ENCODE measurements around the gene VCAN.
"Not testable (repeated sequence)": the region's sequence is repeated elsewhere in the genome, so short reads cannot be mapped to it uniquely, and the experiment has no call there.

Gene VCAN

DNA sequence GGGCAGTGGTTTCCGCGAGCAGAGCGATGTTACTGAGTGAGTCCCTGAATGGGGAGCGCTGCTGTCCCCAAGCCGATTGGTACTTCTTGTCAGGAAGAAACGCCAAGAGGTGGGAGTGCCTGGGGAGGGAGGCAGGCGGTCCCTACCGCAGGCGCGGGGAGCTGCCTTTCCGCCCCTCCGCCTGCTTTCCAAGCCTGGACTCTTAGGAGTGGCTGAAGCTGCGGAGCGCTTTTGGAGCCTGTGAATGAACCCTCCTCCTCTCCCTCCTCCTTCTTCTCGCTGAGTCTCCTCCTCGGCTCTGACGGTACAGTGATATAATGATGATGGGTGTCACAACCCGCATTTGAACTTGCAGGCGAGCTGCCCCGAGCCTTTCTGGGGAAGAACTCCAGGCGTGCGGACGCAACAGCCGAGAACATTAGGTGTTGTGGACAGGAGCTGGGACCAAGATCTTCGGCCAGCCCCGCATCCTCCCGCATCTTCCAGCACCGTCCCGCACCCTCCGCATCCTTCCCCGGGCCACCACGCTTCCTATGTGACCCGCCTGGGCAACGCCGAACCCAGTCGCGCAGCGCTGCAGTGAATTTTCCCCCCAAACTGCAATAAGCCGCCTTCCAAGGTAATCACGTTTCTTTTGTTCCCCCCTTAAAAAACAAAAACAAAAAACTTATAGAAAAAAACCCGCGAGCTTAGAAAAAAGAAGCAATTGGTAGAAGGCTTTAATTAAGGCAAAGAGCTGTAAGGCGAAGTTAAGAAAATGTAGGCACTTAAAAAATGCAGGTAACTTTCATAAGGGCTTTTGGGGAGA lies at the start of gene VCAN:
TSS of gene VCAN (plus strand) at position 340 of the 808 bp plus-strand sequence. CDS start 11,775 bp downstream, outside the sequence.
- FAIRE-seq, result peak; percentile 76
- DNase-seq (ENCODE audit: low spot score), result peak; percentile 78

DNA sequence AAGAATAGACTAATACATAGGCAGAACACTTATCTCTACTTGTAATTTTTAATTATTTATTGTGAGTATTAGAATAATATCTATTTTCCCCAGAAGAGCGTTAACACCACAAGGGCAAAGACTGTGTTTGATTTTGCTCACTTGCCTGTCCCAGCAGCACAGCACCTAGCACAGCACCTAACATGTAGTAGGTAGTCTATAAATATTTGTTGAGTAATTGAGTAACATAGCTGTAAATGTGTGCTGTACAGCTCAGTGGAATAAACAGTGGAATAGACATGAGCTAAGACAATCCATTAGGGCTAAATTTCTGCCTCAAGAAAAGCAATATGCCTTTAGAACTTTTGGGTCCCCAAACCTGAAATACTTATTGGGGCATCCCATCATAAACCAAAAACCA lies 49.3 kb upstream of the VCAN start:
- FAIRE-seq, result no peak

DNA sequence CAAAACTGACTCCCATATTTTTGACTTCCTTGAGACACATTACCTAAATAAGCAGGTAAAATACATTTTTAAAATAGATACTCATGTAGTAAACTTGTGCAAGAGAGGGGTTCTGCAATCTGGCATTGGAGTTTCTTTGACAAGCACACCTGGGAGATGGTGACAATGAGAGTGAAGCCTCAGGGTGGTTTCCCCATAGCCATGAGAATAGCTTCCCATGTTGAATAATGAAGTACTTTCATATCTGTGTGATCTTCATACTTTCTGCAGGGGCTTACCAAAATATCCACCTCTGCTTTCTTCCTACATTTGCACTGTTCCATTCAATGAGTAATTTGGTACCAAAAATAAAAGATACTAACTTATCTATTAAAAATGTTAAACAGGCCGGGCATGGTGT lies 44.7 kb upstream of the VCAN start:
- no peak for FAIRE-seq
- DNase-seq (ENCODE audit: low spot score), result no peak

More for the DNA sequence above, 49.3 kb upstream of the VCAN start:
- no peak for DNase-seq (ENCODE audit: low spot score)

DNA sequence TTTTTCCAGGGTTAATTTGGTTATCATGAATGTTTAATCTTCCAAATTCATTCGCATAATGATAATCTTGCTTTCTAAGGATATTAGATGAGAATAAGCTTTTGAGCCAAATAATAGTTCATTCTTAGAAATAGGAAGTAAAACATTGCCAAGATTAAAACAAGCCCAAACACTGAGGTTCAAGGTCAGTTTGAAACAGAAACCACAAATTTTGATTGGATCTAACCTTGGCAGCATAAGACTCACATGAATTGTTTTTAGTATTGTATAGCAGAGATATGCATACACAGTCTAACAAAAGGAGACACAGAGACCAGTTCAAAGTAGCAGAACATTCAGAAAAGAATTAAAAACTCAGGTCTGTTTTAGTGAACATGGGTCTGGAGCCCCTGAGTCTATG lies 43.4 kb upstream of the VCAN start:
- no peak for DNase-seq (ENCODE audit: low spot score)
- no peak for FAIRE-seq

DNA sequence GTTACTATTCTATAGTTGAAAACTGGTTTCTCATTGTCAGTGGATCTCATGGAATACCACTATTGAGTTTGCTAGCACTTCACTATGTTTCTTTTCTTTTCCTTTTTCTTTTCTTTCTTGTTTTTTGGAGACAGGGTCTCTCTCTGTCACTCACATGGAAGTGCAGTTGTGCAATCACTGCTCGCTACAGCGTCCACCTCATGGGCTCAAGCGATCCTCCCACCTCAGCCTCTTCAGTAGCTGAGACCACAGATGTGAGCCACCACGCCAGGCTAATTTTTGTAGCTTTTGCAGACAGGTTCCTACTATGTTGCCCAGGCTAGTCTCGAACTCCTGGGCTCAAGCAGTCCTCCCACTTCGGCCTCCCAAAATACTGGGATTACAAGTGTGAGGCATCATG lies 42.7 kb upstream of the VCAN start:
- no peak for FAIRE-seq
- no peak for DNase-seq (ENCODE audit: low spot score)

DNA sequence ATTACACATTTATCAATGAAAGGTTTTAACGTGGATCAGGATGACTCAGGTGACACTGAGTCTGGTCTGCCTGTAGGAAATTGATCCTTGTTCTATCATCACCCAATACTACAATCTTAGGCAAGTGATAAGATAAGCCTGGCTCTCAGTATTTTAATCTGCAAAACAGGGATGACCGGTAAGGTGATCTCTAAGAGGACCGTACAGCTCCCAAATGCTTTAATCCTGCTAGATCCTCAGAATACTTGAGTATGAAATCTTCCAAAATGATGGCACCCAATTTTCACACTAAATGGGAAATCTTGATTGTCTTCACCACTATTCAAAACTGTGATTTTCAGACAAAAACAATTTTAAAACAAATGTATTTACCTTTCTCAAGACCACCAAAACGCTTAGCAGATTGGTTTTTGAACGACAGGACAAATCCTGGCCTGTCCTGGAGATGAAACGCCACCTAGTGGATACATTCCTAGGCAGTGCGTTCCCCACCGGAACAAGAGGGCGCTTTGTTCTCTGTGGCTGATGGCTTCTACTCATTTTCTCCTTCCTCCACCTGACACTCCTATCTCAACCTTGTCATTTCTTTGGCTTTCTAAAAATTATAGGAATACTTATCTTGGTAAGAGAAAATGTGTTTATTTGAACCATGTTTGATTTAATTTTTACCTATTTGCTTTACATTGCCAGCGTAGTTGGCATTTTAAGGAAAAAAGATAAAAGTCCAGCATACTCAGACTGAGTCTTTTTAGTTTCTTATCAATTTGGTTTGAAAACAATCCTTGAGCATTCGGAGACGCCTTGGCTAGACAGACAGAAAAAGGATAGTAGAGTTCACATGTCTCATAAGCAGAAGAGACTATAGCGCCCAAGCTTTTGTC lies 41.2 kb upstream of the VCAN start:
- peak; percentile 6 for DNase-seq (ENCODE audit: low spot score)

DNA sequence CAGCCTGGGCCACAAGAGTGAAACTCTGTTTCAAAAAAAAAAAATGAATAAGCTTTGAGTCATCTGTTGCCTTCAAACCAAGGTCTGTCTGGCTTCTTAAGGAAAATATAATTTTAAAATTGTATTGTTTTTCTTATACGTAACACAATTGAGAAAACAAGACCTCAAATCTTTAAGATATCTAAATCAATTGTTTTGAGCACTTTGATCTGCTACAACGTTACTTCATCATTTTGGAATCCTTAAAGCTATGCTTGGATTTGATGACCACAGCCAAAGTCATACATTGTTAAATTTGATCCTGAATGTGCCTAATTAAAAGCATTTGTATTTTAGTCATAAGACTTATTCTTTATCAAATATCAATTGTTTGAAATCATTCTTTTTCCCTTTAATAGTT lies 37.7 kb upstream of the VCAN start:
- DNase-seq (ENCODE audit: low spot score), result no peak
- no peak for FAIRE-seq

More for the DNA sequence above, 41.2 kb upstream of the VCAN start:
- FAIRE-seq, result no peak

DNA sequence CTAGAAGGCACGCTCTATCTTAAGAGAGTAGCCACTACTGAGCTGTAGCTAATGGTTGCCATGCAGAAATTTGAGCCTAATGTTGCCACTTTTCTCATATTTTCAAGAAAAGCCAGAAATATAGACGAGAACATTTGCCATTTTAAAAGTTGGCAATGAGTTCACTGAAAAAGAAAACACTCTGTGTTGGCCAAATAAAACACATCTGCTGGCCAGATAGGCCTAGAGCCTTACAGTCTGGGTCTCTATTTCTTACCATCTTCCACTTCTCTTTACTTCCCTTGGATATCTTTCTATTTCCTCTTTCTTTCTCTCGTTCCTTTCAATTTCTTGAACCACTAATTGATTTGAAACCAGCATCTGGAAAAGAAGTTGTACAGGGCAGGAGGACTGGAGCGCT lies 36.6 kb upstream of the VCAN start:
- FAIRE-seq (no peak), DNase-seq (ENCODE audit: low spot score) (no peak)

DNA sequence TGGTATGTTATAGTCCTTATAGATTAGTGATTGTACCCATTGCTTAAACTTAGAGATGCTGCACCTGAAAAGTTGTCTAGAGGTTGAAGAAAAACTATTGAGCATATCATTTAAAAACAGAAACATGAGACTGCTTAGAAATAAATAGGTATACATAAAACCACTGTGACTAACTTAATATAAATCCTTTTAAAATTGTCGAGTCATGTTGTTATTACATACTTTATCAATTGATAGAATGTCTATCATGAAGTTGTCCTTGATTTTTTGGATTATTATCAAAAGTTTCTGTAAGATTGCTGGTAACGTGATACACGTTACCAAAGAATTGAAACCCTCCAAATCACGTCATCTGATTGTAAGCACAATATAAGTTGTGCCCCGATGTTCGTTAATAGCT lies 35.3 kb upstream of the VCAN start:
- no peak for FAIRE-seq
- DNase-seq (ENCODE audit: low spot score), result no peak

DNA sequence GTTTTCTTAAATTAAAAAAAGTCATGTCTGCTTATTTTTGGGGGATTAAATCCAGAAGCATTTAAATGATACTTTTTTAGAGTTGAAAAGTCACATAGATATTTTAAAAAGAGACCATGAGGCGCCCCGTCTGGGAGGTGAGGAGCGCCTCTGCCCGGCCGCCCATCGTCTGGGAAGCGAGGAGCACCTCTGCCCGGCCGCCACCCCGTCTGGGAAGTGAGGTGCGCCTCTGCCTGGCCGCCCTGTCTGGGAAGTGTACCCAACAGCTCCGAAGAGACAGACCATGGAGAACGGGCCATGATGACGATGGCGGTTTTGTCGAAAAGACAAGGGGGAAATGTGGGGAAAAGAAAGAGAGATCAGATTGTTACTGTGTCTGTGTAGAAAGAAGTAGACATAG lies 33.8 kb upstream of the VCAN start:
- not testable (repeated sequence) for DNase-seq (ENCODE audit: low spot score); FAIRE-seq

DNA sequence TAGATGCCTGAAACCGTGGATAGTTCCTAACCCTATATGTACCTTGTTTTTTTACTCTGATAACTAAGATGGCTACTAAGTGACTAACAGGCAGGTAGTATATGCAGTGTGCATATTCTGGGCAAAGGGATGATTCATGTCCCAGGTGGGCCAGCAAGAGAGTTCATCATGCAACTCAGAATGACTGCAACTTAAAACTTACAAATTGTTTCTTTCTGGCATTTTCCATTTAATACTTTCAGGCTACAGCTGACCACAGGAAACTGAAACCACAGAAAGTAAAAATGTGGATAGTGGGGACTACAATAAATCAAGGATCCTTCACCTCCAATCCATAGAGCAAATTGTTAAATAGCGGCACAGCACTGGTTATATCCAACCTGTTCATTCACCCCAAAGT lies 30.7 kb upstream of the VCAN start:
- DNase-seq (ENCODE audit: low spot score), result no peak
- no peak for FAIRE-seq

DNA sequence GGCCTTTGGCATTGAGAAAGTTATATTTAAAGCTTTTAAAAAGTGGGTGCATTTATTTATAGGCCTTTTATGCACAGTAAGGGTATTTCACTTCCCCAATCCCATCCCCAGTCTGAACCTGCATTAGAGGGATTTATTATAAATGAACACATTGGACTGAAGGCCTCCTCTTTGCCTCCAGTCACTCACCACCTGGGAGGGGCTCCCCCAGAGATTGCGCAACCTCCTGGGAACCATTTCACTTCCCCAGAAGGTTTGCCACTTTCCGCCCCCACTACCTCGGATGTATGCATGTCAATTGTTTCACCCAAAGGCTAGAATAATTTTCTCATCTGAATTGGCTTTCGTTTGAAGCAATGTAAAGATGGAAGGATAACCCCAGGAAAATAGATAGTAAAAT lies 29.8 kb upstream of the VCAN start:
- DNase-seq (ENCODE audit: low spot score) (no peak), FAIRE-seq (no peak)

DNA sequence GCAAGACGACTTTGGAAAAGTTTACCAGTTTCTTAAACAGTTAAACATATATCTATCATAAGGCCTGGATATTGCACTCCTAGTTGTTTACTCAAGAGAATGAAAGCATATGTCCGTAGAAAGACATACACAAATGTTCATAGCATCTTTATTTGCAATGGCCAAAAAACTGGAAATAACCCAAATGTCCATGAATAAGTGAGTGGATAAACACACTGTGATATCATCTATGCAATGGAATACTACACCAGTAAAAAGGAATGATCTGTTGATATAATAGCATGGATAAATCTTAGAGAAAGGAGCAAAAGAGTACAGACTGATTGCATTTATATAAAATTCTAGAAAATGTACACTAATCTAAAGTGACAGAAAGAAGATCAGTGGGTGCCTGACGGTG lies 28.0 kb upstream of the VCAN start:
- no peak for FAIRE-seq

DNA sequence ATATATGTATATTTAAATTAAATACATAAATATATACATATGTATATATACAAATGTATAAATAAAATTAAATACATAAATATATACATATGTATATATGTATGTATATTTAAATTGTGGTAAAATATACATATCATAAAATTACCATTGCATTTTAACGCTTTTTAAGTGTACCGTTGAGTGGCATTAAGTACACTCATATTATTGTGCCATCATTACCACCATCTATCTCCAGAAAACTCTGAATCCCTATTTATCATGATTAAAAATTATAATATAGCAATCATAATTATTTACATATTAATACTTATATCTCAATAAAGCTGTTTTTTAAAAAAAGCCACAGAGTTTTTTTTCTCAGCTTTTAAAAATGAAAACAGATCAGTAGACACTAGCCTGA lies 27.1 kb upstream of the VCAN start:
- no peak for FAIRE-seq
- DNase-seq (ENCODE audit: low spot score), result no peak

More for the DNA sequence above, 28.0 kb upstream of the VCAN start:
- no peak for DNase-seq (ENCODE audit: low spot score)

DNA sequence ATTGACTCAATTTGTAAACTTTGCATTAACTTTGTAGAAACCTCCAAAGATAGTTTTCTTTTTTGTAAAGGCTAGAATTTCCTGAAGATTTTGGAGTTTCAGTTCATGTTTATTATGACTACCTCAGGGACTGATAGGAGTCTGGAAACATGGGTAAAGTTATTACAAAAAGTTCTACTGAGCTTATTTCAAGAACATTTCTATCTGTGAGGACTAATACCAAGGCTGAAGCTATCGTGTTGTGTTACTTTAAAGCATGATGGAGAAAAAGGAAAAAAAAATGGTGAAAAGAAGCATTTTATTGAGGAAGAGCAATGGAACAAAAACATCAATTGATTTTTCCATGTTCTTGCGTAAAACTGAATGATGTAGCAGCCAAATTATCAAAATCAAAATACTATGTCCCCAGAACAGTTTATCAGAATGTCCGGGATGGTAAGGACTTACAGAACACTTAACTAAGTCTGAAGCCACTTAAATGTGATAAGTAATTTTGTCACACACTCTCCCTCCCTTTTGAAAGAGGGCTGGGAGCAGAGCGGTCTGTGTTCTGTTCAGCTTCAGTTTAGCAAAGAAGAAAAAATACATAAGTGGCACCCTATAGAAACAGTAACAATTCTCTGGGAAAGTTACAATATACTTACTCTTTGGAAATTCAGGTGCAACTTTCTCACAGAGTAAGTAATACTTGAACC lies 25.1 kb upstream of the VCAN start:
- no peak for DNase-seq (ENCODE audit: low spot score)

DNA sequence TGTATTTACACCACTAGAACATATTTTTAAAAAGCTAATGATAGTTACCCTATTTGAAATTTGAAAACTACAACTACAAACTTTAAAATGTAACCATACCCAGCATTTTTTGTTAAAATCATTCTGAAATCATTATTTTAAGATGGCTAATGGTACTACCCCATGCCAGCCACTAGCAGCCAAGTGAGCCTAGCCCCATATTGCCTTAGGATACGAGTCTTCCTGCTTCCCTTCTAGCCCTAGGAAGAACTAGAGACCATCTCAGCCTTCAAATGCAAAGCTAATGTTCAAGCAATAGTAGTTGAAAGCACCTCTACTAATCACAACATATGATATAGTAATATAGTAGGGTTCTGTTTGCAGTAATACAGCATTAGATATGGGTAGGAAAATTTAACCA lies 24.0 kb upstream of the VCAN start:
- FAIRE-seq (no peak), DNase-seq (ENCODE audit: low spot score) (no peak)

More for the DNA sequence above, 25.1 kb upstream of the VCAN start:
- no peak for FAIRE-seq

DNA sequence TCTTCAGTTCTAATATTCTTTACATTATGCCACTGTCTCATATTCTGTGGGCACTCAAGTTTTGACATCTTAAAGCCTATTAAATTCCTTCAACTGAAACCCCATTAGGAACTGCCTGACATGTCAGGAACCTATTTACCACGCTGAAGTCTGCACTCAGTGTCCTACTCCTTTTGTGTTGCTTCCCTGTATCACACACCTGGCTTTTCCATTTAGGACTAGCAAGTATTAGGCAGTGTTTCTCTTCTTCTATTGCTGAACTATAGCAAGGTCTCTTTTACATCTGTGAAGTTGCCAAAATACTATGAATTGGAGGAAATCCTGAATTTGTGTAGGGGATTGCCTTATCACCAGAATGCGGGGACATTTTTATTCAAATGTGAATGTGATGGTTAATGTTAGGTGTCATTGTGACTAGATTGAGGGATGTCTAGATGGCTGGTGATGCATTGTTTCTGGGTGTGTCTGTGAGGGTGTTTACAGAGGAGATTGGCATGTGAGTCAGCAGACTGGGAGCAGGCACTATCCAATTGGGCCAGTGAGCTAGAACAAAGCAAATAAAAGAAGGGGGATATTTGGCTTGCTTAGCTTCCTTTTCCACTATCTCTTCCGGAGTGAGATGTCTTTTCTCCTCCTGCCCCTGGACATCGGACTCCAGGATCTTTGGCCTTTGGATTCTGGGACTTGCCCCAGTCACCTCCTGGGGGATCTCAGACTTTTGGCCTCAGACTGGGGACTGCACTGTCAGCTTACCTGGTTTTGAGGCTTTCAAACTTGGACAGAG lies 21.2 kb upstream of the VCAN start:
- no peak for FAIRE-seq
- peak; percentile 36 for DNase-seq (ENCODE audit: low spot score)

DNA sequence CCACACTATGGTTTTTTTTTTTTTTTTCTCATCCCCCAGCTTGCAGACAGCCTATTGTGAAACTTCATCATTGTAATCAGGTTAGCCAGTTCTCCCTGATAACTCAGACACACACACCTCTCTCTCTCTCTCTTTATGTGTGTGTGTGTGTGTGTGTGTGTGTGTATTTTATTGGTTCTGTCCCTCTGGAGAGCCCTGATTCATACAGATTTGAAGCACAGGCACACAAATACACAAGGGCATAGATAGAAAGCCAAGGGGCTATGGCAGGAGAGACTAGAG lies 20.6 kb upstream of the VCAN start:
- no peak for FAIRE-seq
- no peak for DNase-seq (ENCODE audit: low spot score)

DNA sequence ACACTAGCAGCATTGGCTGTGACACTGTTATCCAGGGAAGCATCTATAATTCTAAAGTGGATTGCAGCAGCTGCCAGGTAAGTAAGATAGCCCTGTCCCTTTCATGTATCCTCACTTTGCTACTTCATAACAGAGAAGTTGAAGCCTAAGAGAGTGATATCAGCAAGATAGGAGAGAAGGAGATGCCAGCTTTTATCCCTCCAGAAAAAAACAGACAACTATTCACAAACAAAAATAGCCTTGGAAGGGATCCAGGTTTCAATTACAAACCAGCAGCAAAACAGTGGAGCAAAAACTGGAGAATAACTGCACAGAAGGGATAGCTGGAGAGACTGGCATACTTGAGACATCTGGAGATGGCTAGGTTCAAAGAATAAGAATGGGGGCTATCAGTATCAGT lies 19.6 kb upstream of the VCAN start:
- FAIRE-seq, result no peak
- no peak for DNase-seq (ENCODE audit: low spot score)

DNA sequence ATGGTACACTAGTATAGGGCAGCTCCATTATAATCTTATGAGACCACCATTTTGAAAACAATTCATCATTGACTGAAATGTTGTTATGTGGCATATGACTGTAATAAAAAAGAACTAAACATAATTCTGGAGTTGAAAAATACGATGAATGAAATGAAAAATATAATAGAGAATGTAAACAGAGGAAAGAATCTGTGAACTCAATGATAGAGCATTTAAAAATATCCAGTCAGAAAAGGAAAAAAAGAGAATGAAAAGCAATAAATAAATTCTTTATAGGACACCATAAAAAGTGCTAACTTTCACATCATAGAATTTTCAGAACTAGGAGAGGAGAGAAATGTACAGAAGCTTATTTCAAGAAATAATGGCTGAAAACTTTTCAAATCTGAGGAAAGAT lies 17.6 kb upstream of the VCAN start:
- DNase-seq (ENCODE audit: low spot score) (no peak), FAIRE-seq (no peak)

DNA sequence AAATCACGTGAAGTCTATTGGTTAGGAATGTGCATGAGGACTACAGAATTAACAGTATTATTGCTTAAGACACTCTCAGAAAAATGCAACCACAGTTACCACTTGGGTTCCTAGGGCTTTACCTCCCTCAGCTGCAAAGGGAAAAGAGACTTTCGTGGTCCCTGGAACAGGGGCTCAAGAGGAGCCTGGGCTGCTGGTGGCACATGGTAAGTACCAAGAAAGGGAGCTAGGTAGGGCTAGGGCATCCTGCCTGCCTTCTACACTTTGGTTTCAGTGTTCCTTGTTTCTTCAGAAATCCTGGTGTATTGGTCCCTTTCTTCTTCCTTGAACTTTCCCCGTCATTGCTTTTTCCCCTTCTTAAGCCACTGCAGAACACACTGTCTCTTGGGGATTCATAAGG lies 7.3 kb upstream of the VCAN start:
- no peak for FAIRE-seq
- DNase-seq (ENCODE audit: low spot score), result no peak

Measured in RCC 7860 (cell line).